HepG2 (cell line): ENCODE results near the gene TMEM141. TPM values are rescaled to one million over a fixed set of nuclear protein-coding genes. Genes with fewer than 3 reads are reported as not detected.

Experiments
- GPN1 ChIP-seq: sonication (generic); formaldehyde crosslinking; IDR thresholded peaks from 2 replicates; pipeline ENCODE4 v1.5.1; 2020; ENCODE audit warnings: missing genetic modification reagents, borderline replicate concordance
- KDM2A ChIP-seq: sonication (generic); formaldehyde crosslinking; IDR thresholded peaks from 2 replicates; pipeline ENCODE4 v1.4.0; 2020; ENCODE audit warnings: low read depth, missing genetic modification reagents, borderline replicate concordance
- MED13 ChIP-seq: sonication (generic); formaldehyde crosslinking; IDR thresholded peaks from 2 replicates; pipeline ENCODE4 v1.5.0; 2020; ENCODE audit warnings: missing genetic modification reagents
- POGZ ChIP-seq: sonication (generic); formaldehyde crosslinking; IDR thresholded peaks from 2 replicates; pipeline ENCODE4 v1.4.0; 2020; ENCODE audit warnings: mild to moderate bottlenecking, missing genetic modification reagents
- POLR2AphosphoS5 ChIP-seq: IDR thresholded peaks from 2 replicates; pipeline ENCODE4 v1.6.1; 2012; ENCODE audit warnings: low read depth, low read length
- SRY ChIP-seq: sonication (generic); formaldehyde crosslinking; IDR thresholded peaks from 2 replicates; pipeline ENCODE4 v1.8.0; 2022; ENCODE audit warnings: mild to moderate bottlenecking, missing genetic modification reagents
- TMF1 ChIP-seq: sonication (generic); formaldehyde crosslinking; IDR thresholded peaks from 2 replicates; pipeline ENCODE4 v1.8.1; 2022; ENCODE audit warnings: low read depth, missing genetic modification reagents
- ZFP62 ChIP-seq: sonication (generic); formaldehyde crosslinking; IDR thresholded peaks from 2 replicates; pipeline ENCODE4 v1.4.0; 2020; ENCODE audit warnings: missing genetic modification reagents
- ZNF496 ChIP-seq: sonication (generic); formaldehyde crosslinking; IDR thresholded peaks from 2 replicates; pipeline ENCODE4 v1.8.1; 2023; ENCODE audit warnings: mild to moderate bottlenecking, moderate library complexity, missing genetic modification reagents; ENCODE audit not compliant: insufficient replicate concordance
- ZNF543 ChIP-seq: sonication (generic); formaldehyde crosslinking; IDR thresholded peaks from 2 replicates; pipeline ENCODE4 v1.4.0; 2020; ENCODE audit warnings: mild to moderate bottlenecking, missing genetic modification reagents
- ZNF605 ChIP-seq: sonication (generic); formaldehyde crosslinking; IDR thresholded peaks from 2 replicates; pipeline ENCODE4 v1.8.0; 2022; ENCODE audit warnings: mild to moderate bottlenecking, missing genetic modification reagents
- ZNF776 ChIP-seq: sonication (generic); formaldehyde crosslinking; IDR thresholded peaks from 2 replicates; pipeline ENCODE4 v1.4.0; 2020; ENCODE audit warnings: mild to moderate bottlenecking, missing genetic modification reagents
- ZNF781 ChIP-seq: sonication (generic); formaldehyde crosslinking; IDR thresholded peaks from 2 replicates; pipeline ENCODE4 v1.5.1; 2020; ENCODE audit warnings: borderline replicate concordance, mild to moderate bottlenecking, missing genetic modification reagents; ENCODE audit errors: not compliant biosample characterization
- polyA plus RNA-seq, 8 experiments: library from polyadenylated mRNA; depleted of rRNA in 3 of 8; stranded (reverse) in 7 of 8; unstranded in 1 of 8; fragments of >200 nt; fragmentation: Illumina TruSeq in 4 of 8; extraction: Trizol in 4 of 8; gene quantifications; 2 replicates each; pipeline versions ENCODE4 v1.2.1 to v1.2.3, GENCODE V29; 2011 to 2016; ENCODE audit warnings: low read depth in 4 of 8, missing spikeins in 1 of 8, mixed read lengths in 1 of 8; ENCODE audit not compliant: insufficient read depth in 1 of 8
- total RNA-seq, 5 experiments: library from RNA; depleted of rRNA; stranded (reverse); fragments of >200 nt; fragmentation: Illumina TruSeq; extraction: Trizol; gene quantifications; 2 replicates each; pipeline ENCODE4 v1.2.3, GENCODE V29; 2016; ENCODE audit warnings: low read depth in 1 of 5
- TF ChIP-seq, protein P1 (sequence below): sonication (generic); formaldehyde crosslinking; IDR thresholded peaks from 2 replicates; pipeline ENCODE4 v1.4.0; 2020; ENCODE audit warnings: missing genetic modification reagents, borderline replicate concordance
- TF ChIP-seq, protein P2 (sequence below): sonication (generic); formaldehyde crosslinking; IDR thresholded peaks from 2 replicates; pipeline ENCODE4 v1.4.0; 2020; ENCODE audit warnings: missing genetic modification reagents
- TF ChIP-seq, protein P3 (sequence below): sonication (generic); formaldehyde crosslinking; IDR thresholded peaks from 2 replicates; pipeline ENCODE4 v1.5.0; 2020; ENCODE audit warnings: missing genetic modification reagents, mild to moderate bottlenecking, borderline replicate concordance
- TF ChIP-seq, protein P4 (sequence below): conservative IDR thresholded peaks from 2 replicates; pipeline ENCODE4 v1.6.1; 2018; ENCODE audit warnings: missing genetic modification reagents
- TF ChIP-seq, protein P5 (sequence below): sonication (generic); formaldehyde crosslinking; IDR thresholded peaks from 2 replicates; pipeline ENCODE4 v1.4.0; 2020; ENCODE audit warnings: missing genetic modification reagents

TMEM141 gene
- total and polyA plus RNA-seq, 2 of the 13 experiments (the other 11 are each of a cell fraction or from before 2014, with no cell fraction given): 81.0 to 202 TPM

DNA sequence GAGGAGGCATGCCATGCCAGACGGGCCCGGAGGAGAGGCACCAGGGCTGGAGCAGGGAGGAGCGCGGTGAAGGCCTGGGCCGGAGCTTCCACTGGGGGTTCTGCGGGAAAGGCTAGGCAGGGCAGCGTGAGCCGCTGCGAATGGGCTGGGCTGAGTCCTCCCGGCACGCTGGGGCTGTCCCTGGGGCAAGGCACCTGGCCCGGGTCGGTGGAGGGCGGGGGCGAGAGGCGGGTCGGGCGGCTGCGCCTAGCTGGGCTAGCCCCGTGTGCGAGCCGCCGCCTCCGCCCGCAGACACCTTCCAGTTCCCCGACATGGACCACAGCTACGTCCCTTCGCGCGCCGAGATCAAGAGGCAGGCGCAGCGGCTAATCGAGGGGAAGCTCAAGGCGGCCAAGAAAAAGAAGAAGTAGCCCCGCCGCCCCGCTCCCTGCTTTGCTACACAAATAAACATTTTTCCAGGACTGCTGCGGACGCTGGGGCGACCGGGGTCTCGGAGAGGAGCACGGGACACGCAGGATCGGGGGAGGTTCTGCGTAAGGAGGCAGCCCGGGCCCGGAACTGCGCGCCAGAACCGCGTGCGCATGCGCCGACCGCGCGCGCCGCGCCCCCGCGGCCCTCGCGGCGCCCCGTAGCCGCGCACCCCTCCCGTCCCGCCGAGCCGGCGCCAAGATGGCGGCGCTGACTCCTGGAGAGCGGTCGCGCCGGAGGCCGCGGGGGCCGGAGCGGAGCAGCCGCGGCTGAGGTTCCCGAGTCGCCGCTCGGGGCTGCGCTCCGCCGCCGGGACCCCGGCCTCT is 16.3 kb downstream of the TMEM141 start, which contains the start of gene RABL6 (continued):
- TF ChIP-seq ZNF776 (CRISPR knock-in tag): 0 out of 2 replicates have a peak, but pooled peaks have one; percentile 22
- peak; percentile 66 for TF ChIP-seq POLR2AphosphoS5
- TF ChIP-seq GPN1 (CRISPR knock-in tag): 0 out of 2 replicates have a peak, but pooled peaks have one; percentile 32
- 0 out of 2 replicates have a peak, but pooled peaks have one; percentile 25 for TF ChIP-seq ZNF605
- no peak for TF ChIP-seq ZFP62 (CRISPR knock-in tag)
- no peak for TF ChIP-seq ZNF781 (CRISPR knock-in tag)
- 0 out of 2 replicates have a peak, but pooled peaks have one; percentile 51 for TF ChIP-seq ZNF543 (CRISPR knock-in tag)
- TF ChIP-seq, protein P1, sequence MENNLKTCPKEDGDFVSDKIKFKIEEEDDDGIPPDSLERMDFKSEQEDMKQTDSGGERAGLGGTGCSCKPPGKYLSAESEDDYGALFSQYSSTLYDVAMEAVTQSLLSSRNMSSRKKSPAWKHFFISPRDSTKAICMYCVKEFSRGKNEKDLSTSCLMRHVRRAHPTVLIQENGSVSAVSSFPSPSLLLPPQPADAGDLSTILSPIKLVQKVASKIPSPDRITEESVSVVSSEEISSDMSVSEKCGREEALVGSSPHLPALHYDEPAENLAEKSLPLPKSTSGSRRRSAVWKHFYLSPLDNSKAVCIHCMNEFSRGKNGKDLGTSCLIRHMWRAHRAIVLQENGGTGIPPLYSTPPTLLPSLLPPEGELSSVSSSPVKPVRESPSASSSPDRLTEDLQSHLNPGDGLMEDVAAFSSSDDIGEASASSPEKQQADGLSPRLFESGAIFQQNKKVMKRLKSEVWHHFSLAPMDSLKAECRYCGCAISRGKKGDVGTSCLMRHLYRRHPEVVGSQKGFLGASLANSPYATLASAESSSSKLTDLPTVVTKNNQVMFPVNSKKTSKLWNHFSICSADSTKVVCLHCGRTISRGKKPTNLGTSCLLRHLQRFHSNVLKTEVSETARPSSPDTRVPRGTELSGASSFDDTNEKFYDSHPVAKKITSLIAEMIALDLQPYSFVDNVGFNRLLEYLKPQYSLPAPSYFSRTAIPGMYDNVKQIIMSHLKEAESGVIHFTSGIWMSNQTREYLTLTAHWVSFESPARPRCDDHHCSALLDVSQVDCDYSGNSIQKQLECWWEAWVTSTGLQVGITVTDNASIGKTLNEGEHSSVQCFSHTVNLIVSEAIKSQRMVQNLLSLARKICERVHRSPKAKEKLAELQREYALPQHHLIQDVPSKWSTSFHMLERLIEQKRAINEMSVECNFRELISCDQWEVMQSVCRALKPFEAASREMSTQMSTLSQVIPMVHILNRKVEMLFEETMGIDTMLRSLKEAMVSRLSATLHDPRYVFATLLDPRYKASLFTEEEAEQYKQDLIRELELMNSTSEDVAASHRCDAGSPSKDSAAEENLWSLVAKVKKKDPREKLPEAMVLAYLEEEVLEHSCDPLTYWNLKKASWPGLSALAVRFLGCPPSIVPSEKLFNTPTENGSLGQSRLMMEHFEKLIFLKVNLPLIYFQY: peak; percentile 49; the same call in 1 of the 2 replicates
- TF ChIP-seq TMF1 (CRISPR knock-in tag): no peak; the same call in 1 of the 2 replicates
- TF ChIP-seq, protein P2, sequence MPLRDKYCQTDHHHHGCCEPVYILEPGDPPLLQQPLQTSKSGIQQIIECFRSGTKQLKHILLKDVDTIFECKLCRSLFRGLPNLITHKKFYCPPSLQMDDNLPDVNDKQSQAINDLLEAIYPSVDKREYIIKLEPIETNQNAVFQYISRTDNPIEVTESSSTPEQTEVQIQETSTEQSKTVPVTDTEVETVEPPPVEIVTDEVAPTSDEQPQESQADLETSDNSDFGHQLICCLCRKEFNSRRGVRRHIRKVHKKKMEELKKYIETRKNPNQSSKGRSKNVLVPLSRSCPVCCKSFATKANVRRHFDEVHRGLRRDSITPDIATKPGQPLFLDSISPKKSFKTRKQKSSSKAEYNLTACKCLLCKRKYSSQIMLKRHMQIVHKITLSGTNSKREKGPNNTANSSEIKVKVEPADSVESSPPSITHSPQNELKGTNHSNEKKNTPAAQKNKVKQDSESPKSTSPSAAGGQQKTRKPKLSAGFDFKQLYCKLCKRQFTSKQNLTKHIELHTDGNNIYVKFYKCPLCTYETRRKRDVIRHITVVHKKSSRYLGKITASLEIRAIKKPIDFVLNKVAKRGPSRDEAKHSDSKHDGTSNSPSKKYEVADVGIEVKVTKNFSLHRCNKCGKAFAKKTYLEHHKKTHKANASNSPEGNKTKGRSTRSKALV (CRISPR knock-in tag): peak; percentile 54; the same call in 1 of the 2 replicates
- TF ChIP-seq ZNF496 (CRISPR knock-in tag): no peak
- TF ChIP-seq POGZ (CRISPR knock-in tag): no peak
- TF ChIP-seq SRY (CRISPR knock-in tag): 0 out of 2 replicates have a peak, but pooled peaks have one; percentile 4
- TF ChIP-seq, protein P3, sequence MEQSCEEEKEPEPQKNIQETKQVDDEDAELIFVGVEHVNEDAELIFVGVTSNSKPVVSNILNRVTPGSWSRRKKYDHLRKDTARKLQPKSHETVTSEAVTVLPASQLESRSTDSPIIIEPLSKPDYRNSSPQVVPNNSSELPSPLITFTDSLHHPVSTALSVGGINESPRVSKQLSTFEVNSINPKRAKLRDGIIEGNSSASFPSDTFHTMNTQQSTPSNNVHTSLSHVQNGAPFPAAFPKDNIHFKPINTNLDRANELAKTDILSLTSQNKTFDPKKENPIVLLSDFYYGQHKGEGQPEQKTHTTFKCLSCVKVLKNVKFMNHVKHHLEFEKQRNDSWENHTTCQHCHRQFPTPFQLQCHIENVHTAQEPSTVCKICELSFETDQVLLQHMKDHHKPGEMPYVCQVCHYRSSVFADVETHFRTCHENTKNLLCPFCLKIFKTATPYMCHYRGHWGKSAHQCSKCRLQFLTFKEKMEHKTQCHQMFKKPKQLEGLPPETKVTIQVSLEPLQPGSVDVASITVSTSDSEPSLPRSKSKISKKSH (CRISPR knock-in tag): peak; percentile 67; the same call in 1 of the 2 replicates
- TF ChIP-seq, protein P4, sequence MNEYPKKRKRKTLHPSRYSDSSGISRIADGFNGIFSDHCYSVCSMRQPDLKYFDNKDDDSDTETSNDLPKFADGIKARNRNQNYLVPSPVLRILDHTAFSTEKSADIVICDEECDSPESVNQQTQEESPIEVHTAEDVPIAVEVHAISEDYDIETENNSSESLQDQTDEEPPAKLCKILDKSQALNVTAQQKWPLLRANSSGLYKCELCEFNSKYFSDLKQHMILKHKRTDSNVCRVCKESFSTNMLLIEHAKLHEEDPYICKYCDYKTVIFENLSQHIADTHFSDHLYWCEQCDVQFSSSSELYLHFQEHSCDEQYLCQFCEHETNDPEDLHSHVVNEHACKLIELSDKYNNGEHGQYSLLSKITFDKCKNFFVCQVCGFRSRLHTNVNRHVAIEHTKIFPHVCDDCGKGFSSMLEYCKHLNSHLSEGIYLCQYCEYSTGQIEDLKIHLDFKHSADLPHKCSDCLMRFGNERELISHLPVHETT (CRISPR knock-in tag): peak; percentile 50; the same call in 1 of the 2 replicates
- TF ChIP-seq MED13 (CRISPR knock-in tag): peak; percentile 20; the same call in 1 of the 2 replicates
- TF ChIP-seq, protein P5, sequence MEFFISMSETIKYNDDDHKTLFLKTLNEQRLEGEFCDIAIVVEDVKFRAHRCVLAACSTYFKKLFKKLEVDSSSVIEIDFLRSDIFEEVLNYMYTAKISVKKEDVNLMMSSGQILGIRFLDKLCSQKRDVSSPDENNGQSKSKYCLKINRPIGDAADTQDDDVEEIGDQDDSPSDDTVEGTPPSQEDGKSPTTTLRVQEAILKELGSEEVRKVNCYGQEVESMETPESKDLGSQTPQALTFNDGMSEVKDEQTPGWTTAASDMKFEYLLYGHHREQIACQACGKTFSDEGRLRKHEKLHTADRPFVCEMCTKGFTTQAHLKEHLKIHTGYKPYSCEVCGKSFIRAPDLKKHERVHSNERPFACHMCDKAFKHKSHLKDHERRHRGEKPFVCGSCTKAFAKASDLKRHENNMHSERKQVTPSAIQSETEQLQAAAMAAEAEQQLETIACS (CRISPR knock-in tag): peak; percentile 42
- TF ChIP-seq KDM2A (CRISPR knock-in tag): peak; percentile 75
